ENCODE measurements around the gene PYGM. TPM values are rescaled to one million over a fixed set of nuclear protein-coding genes. Genes with fewer than 3 reads are reported as not detected.

PYGM gene
- total RNA-seq, 1 experiment from 2014 or later, result 1.6 TPM

GRCh38 chr11:64760759-64761420, 1.1 kb upstream of the PYGM start:
- Histone ChIP-seq H3K4me3 (no peak overlapping the region), H3K79me2 (ENCODE audit: low read depth) (no peaks in the 10 kb centered on the region), H3K9me2 (ENCODE audit: insufficient read depth) (no peaks in the 10 kb centered on the region), H3K27ac (no peak overlapping the region), H2AFZ (no peak overlapping the region), H3K9me3 (ENCODE audit: insufficient read depth, low read depth) (no peaks in the 10 kb centered on the region), H3K4me2 (no peak overlapping the region), H3K27me3 (ENCODE audit: insufficient read depth, low read depth) (no peaks in the 10 kb centered on the region), H4K20me1 (ENCODE audit: insufficient read depth) (peaks cover 45% of the 10 kb centered on the region), H3F3A (ENCODE audit: insufficient read depth, low read depth) (peaks cover 71% of the 10 kb centered on the region), H3K4me1 (replicated peaks; ENCODE audit: insufficient read depth) (no peaks in the 10 kb centered on the region), H3K36me3 (ENCODE audit: low read depth) (peaks cover 20% of the 10 kb centered on the region)
- TF ChIP-seq EZH2 (IDR thresholded peaks at IDR 0.05; ENCODE audit: low read depth) (no peak), CTCF (conservative IDR thresholded peaks at IDR 0.05) (no peak)
- POLR2A ChIA-PET (ENCODE audit: unreplicated experiment), result interaction anchor here (0.6 to 0.7 kb wide), 2 partner anchors 18 to 1944 kb away, joined by 3 to 6 read pairs; no protein-coding TSS in a partner anchor
- DNase-seq, result no peak
- intact Hi-C loops (cut with micrococcal nuclease; ENCODE audit: unreplicated experiment), result no loop called here
- CTCF ChIA-PET, result interaction anchor here (0.6 kb wide), 1 partner anchor 133 kb away, joined by 4 read pairs; no protein-coding TSS in a partner anchor
- BruUV-seq (replicated peaks), result no TSS peak

- BruUV-seq (replicated peaks), result no TSS peak
- H2AFZ ChIP-seq, result no peak overlapping the region
- CTCF ChIA-PET, result no interaction called here
- POLR2A ChIA-PET (ENCODE audit: unreplicated experiment), result no interaction called here
- intact Hi-C loops (cut with micrococcal nuclease; ENCODE audit: unreplicated experiment), result no loop called here
- H3K9me3 ChIP-seq (ENCODE audit: insufficient read depth, low read depth), result no peaks in the 10 kb centered on the region
- H3K79me2 ChIP-seq (ENCODE audit: low read depth), result no peaks in the 10 kb centered on the region
- no peak for DNase-seq
- no peak overlapping the region for H3K4me3 ChIP-seq
- H3K27ac ChIP-seq, result no peak overlapping the region
- no peaks in the 10 kb centered on the region for H3K27me3 ChIP-seq (ENCODE audit: insufficient read depth, low read depth)
- H3K9me2 ChIP-seq (ENCODE audit: insufficient read depth), result no peaks in the 10 kb centered on the region
- H4K20me1 ChIP-seq (ENCODE audit: insufficient read depth), result peaks cover 28% of the 10 kb centered on the region
- H3F3A ChIP-seq (ENCODE audit: insufficient read depth, low read depth), result peaks cover 57% of the 10 kb centered on the region
- no peak for TF ChIP-seq EZH2 (IDR thresholded peaks at IDR 0.05; ENCODE audit: low read depth)
- no peak for TF ChIP-seq CTCF (conservative IDR thresholded peaks at IDR 0.05)
- H3K36me3 ChIP-seq (ENCODE audit: low read depth), result peaks cover 9% of the 10 kb centered on the region; the same call in 1 of the 2 replicates
- H3K4me1 ChIP-seq (replicated peaks; ENCODE audit: insufficient read depth), result no peaks in the 10 kb centered on the region
- H3K4me2 ChIP-seq, result no peak overlapping the region
Measured at GRCh38 chr11:64759131-64759721, 548 bp downstream of the PYGM start.

GRCh38 chr11:64758330-64759079, 1.3 kb downstream of the PYGM start:
- Histone ChIP-seq H3K4me1 (replicated peaks; ENCODE audit: insufficient read depth) (no peaks in the 10 kb centered on the region), H3F3A (ENCODE audit: insufficient read depth, low read depth) (peaks cover 50% of the 10 kb centered on the region), H3K36me3 (ENCODE audit: low read depth) (0 out of 2 replicates have a peak, but pooled peaks cover 1% of the 10 kb centered on the region), H3K9me2 (ENCODE audit: insufficient read depth) (no peaks in the 10 kb centered on the region), H4K20me1 (ENCODE audit: insufficient read depth) (peaks cover 21% of the 10 kb centered on the region), H2AFZ (no peak overlapping the region), H3K27me3 (ENCODE audit: insufficient read depth, low read depth) (no peaks in the 10 kb centered on the region), H3K79me2 (ENCODE audit: low read depth) (no peaks in the 10 kb centered on the region), H3K27ac (no peak overlapping the region), H3K4me3 (no peak overlapping the region), H3K9me3 (ENCODE audit: insufficient read depth, low read depth) (no peaks in the 10 kb centered on the region), H3K4me2 (no peak overlapping the region)
- DNase-seq, result no peak
- ChIA-PET CTCF (no interaction called here), POLR2A (ENCODE audit: unreplicated experiment) (no interaction called here)
- TF ChIP-seq EZH2 (IDR thresholded peaks at IDR 0.05; ENCODE audit: low read depth), result no peak
- no peak for TF ChIP-seq CTCF (conservative IDR thresholded peaks at IDR 0.05)
- intact Hi-C loops (cut with micrococcal nuclease; ENCODE audit: unreplicated experiment), result no loop called here
- BruUV-seq (replicated peaks), result no TSS peak
